Ovary (tissue), 9 donors: ENCODE results near the gene KHDC4. TPM values are rescaled to one million over a fixed set of nuclear protein-coding genes. Genes with fewer than 3 reads are reported as not detected.
"Not testable (repeated sequence)": the region's sequence is repeated elsewhere in the genome, so short reads cannot be mapped to it uniquely, and the experiment has no call there.

Source experiments
- DNase-seq, 5 donors: peaks; one replicate each; pipeline ENCODE4 v3.0.0-alpha.2; 2019 to 2020
- H3K27ac ChIP-seq, 2 donors: fragments of 200-600 bp; one replicate each; pipeline versions ENCODE4 v1.5.1 to v1.8.0; 2019 to 2022
- H3K27me3 ChIP-seq: fragments of 200-600 bp; one replicate; pipeline ENCODE4 v1.8.0; 2022
- H3K36me3 ChIP-seq: fragments of 200-600 bp; sonication (generic); one replicate; pipeline ENCODE4 v1.5.1; 2019
- H3K4me1 ChIP-seq: one replicate; pipeline ENCODE4 v1.8.1; 2013; ENCODE audit warnings: mild to moderate bottlenecking, moderate library complexity; ENCODE audit not compliant: insufficient read depth
- H3K4me3 ChIP-seq: fragments of 200-600 bp; sonication (generic); one replicate; pipeline ENCODE4 v1.5.1; 2017
- H3K9me3 ChIP-seq, 2 donors: fragments of 200-600 bp in 1 of 2; sonication (generic) in 1 of 2; one replicate each; pipeline versions ENCODE4 v1.5.1 to v1.8.1; 2013 to 2019; ENCODE audit warnings: mild to moderate bottlenecking in 1 of 2, moderate library complexity in 1 of 2
- CTCF ChIP-seq, 3 donors: fragments of 450-650 bp in 2 of 3; fragments of 200-600 bp in 1 of 3; IDR thresholded peaks; one replicate each; pipeline versions ENCODE4 v1.5.1 to v1.8.0; 2016 to 2022; ENCODE audit warnings: antibody characterized with exemption in 3 of 3, mild to moderate bottlenecking in 1 of 3
- EP300 ChIP-seq: sonication (generic); formaldehyde crosslinking; IDR thresholded peaks from one replicate; pipeline ENCODE4 v1.6.1; 2017; ENCODE audit warnings: antibody characterized with exemption
- POLR2A ChIP-seq: fragments of 450-650 bp; IDR thresholded peaks from one replicate; pipeline ENCODE4 v1.6.1; 2017; ENCODE audit warnings: antibody characterized with exemption, mild to moderate bottlenecking, moderate library complexity
- WGBS, 3 donors: extraction: QIAGEN DNeasy Blood & Tissue Kit in 1 of 3; methylation state at CpG; one replicate each; pipeline versions ENCODE4 v1.1.5 to v1.1.7; 2013 to 2017; 5-methylcytosine and 5-hydroxymethylcytosine counted together
- intact Hi-C, 4 donors: fragments of 100-400 bp; cut with DNase I; formaldehyde crosslinking; loops; one replicate each; pipeline versions ENCODE4 v1.11.0 to v1.15.1; 2022 to 2023
- polyA plus RNA-seq, 2 donors: library from polyadenylated mRNA; stranded (reverse); fragments of 200-250 nt in 1 of 2; fragments of 350-450 nt in 1 of 2; fragmentation: Illumina TruSeq in 1 of 2; extraction: RNeasy Lipid Tissue Mini Kit (QIAGEN cat#74804) in 1 of 2; gene quantifications; one replicate each; pipeline ENCODE4 v1.2.3, GENCODE V29; 2013 to 2014
- total RNA-seq, 7 donors: library from RNA; depleted of rRNA in 2 of 7; stranded (reverse); fragments of >200 nt in 2 of 7; fragmentation: NEBNext Ultra II Directional in 3 of 7; extraction: Animal tissue kit (Norgen Biotek cat#: 25700) in 3 of 7; gene quantifications; one replicate each; pipeline versions ENCODE4 v1.1.0 to v1.2.4, GENCODE V29; 2016 to 2023
- donor health status: DM: no; HTN: no; CAD: no; lungs with moderate emphysema.
- donor health status: DM: no; HTN: no; CAD: no.
- donor health status: Bipolar disorder and iron deficiency.
- donor health status: DM: yes; HTN: yes; CAD: no.
- donor health status: DM: no; HTN: no; CAD: no.
- donor health status: DM: yes; HTN: yes; CAD: no.

Gene KHDC4
- total and polyA plus RNA-seq, 9 donors, result 35.4 to 61.1 (median 46.4) TPM

GRCh38 chr1:155933591-155934096 lies 569 bp downstream of the KHDC4 start:
- no peaks in the 10 kb centered on the region for H3K27me3 ChIP-seq
- 3 to 7% (median 4%) methylated on average over 10 of the region's 10 CpGs for WGBS, 3 donors
- intact Hi-C loops, result no loop called here
- H3K4me1 ChIP-seq, result peaks cover 10% of the 10 kb centered on the region
- no peaks in the 10 kb centered on the region for H3K9me3 ChIP-seq
- TF ChIP-seq CTCF (IDR thresholded peaks at IDR 0.05), result no peak
- H3K4me3 ChIP-seq, result peak overlapping the region; percentile 88
- no peak for DNase-seq
- peak overlapping the region; percentile 75 to 90 for H3K27ac ChIP-seq
- no peaks in the 10 kb centered on the region for H3K36me3 ChIP-seq

DNA sequence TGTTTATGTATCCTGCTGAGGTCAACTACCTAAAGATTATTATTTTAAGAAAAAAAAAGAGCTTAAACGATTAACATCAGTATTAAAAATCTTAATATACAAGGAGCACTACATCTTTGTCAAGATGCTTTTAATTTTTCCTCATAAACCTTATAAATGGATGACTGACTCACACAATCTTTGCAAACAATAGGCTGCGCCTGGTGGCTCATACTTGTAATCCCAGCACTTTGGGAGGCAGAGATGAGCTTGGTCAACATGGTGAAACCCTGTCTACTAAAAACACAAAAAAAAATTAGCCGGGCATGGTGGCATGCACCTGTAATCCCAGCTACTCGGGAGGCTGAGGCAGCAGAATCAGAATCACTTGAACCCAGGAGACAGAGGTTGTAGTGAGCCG lies 1.7 kb downstream of the KHDC4 start:
- Histone ChIP-seq H3K27ac (no peak overlapping the region), H3K4me3 (no peak overlapping the region), H3K4me1 (peaks cover 10% of the 10 kb centered on the region), H3K36me3 (no peaks in the 10 kb centered on the region), H3K9me3 (no peaks in the 10 kb centered on the region), H3K27me3 (no peaks in the 10 kb centered on the region)
- no peak for TF ChIP-seq CTCF (IDR thresholded peaks at IDR 0.05)
- TF ChIP-seq POLR2A, result no peak
- TF ChIP-seq EP300, result no peak
- intact Hi-C loops, result no loop called here
- WGBS, 3 donors, result 63 to 72% (median 66%) methylated on average over 5 of the region's 5 CpGs
- DNase-seq, result no peak

DNA sequence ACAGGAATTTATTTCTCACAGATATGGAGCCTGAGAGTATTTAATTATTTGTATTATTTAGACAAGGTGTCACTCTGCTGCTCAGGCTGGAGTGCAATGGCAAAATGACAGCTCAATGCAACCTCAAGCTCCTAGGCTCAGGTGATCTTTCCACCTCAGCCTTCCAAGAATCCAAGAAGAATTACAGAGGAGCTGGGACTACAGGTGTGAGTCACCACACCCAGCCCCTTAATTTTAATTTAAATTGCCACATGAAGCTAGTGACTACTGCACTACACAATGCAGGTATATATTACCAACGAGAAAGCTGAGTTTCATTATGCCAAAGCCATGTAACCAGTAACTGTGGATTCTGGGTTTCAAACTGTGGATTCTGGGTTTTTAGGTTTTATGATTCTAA lies 2.1 kb downstream of the KHDC4 start:
- peaks cover 10% of the 10 kb centered on the region for H3K4me1 ChIP-seq
- H3K9me3 ChIP-seq, result no peaks in the 10 kb centered on the region
- no peak overlapping the region for H3K27ac ChIP-seq
- H3K27me3 ChIP-seq, result no peaks in the 10 kb centered on the region
- DNase-seq, result no peak
- 36 to 73% (median 60%) methylated on average over 1 of the region's 1 CpG for WGBS, 3 donors
- TF ChIP-seq EP300 (no peak), CTCF (IDR thresholded peaks at IDR 0.05) (no peak), POLR2A (no peak)
- no peaks in the 10 kb centered on the region for H3K36me3 ChIP-seq
- H3K4me3 ChIP-seq, result no peak overlapping the region
- intact Hi-C loops, result no loop called here

- no peak for DNase-seq
Observed at GRCh38 chr1:155931332-155932038, 2.7 kb downstream of the KHDC4 start.

DNA sequence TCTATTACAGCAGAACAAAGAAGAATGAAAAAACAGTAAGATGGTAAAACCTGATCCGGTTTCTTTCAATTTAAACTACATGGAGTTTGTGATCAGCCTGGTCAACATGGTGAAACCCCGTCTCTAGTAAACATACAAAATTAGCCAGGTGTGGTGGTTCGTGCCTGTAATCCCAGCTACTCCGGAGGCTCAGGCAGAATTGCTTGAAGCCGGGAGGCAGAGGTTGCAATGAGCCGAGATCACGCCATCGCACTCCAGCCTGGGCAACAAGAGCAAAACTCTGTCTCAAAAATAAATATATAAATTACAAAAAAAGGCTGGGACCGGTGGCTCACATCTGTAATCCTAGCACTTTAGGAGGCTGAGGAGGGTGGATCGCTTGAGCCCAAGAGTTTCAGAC lies 3.5 kb downstream of the KHDC4 start:
- H3K4me1 ChIP-seq, result peaks cover 10% of the 10 kb centered on the region
- H3K4me3 ChIP-seq, intact Hi-C loops, H3K27ac ChIP-seq, H3K36me3 ChIP-seq, H3K9me3 ChIP-seq, DNase-seq, H3K27me3 ChIP-seq: not testable (repeated sequence)
- WGBS, 3 donors, result 41 to 65% (median 42%) methylated on average over 10 of the region's 10 CpGs

More at GRCh38 chr1:155931332-155932038, 2.7 kb downstream of the KHDC4 start:
- Histone ChIP-seq H3K27me3 (no peaks in the 10 kb centered on the region), H3K27ac (no peak overlapping the region), H3K4me3 (no peak overlapping the region), H3K9me3 (no peaks in the 10 kb centered on the region), H3K4me1 (peaks cover 10% of the 10 kb centered on the region), H3K36me3 (no peaks in the 10 kb centered on the region)
- 39 to 58% (median 47%) methylated on average over 7 of the region's 7 CpGs for WGBS, 3 donors
- intact Hi-C loops, result no loop called here
- TF ChIP-seq POLR2A, result no peak
- TF ChIP-seq CTCF (IDR thresholded peaks at IDR 0.05), result no peak
- TF ChIP-seq EP300, result no peak
